ENCODE measurements around the gene SHTN1. TPM values are rescaled to one million over a fixed set of nuclear protein-coding genes. Genes with fewer than 3 reads are reported as not detected.

The SHTN1 gene
- polyA plus RNA-seq, 1 donor (not counting 4 experiments of a cell fraction or from before 2014, with no cell fraction given) = 21.3 TPM

- dilution Hi-C loops (cut with MboI; ENCODE audit: extremely low pct_ligation_motif_present, low sequenced_read_pairs) = no loop called here
These were observed 111.3 kb downstream of the SHTN1 start for GRCh38 chr10:116893686-116894037.

GRCh38 chr10:116892907-116893685 lies 111.9 kb downstream of the SHTN1 start:
- peaks cover 2% of the 10 kb centered on the region for H3K9me1 ChIP-seq (ENCODE audit: control insufficient read depth, extremely low read depth, insufficient read depth, low read length)
- no peak overlapping the region for H2AFZ ChIP-seq (ENCODE audit: control insufficient read depth, low read length)
- no peak overlapping the region for H3K4me2 ChIP-seq (ENCODE audit: control insufficient read depth, extremely low read depth, insufficient read depth, low read depth, low read length)
- no peak overlapping the region for H3K4me3 ChIP-seq (ENCODE audit: control insufficient read depth in 2 of 3, extremely low read depth in 1 of 3, insufficient read depth in 2 of 3, low read depth in 1 of 3, low read length in 3 of 3)
- H4K20me1 ChIP-seq (ENCODE audit: control insufficient read depth, extremely low read depth, insufficient read depth, low read length) = peaks cover 4% of the 10 kb centered on the region
- no peaks in the 10 kb centered on the region for H3K36me3 ChIP-seq (ENCODE audit: control insufficient read depth in 2 of 2, extremely low read depth in 1 of 2, insufficient read depth in 2 of 2, low read length in 2 of 2)
- no peaks in the 10 kb centered on the region for H3K27me3 ChIP-seq (ENCODE audit: control insufficient read depth, extremely low read depth, insufficient read depth, low read length)
- no peak for DNase-seq (ENCODE audit: low read depth, low spot score)
- H3K4me1 ChIP-seq (ENCODE audit: control insufficient read depth, extremely low read depth, insufficient read depth, low read length) = peaks cover 16% of the 10 kb centered on the region
- no peaks in the 10 kb centered on the region for H3K79me2 ChIP-seq (ENCODE audit: control insufficient read depth, insufficient read depth, low read length)
- no peak overlapping the region for H3K27ac ChIP-seq (ENCODE audit: control insufficient read depth, insufficient read depth, low read length)
- dilution Hi-C loops (cut with MboI; ENCODE audit: extremely low pct_ligation_motif_present, low sequenced_read_pairs) = no loop called here
- no peaks in the 10 kb centered on the region for H3K9me3 ChIP-seq (ENCODE audit: control insufficient read depth, low read depth, low read length)
- FAIRE-seq = no peak
- no peak overlapping the region for H3K9ac ChIP-seq (ENCODE audit: control insufficient read depth, extremely low read depth, insufficient read depth, low read length)
- TF ChIP-seq CTCF (optimal IDR thresholded peaks at IDR 0.05 in 1 of 3, IDR thresholded peaks at IDR 0.05 in 1 of 3, conservative IDR thresholded peaks at IDR 0.05 in 1 of 3; ENCODE audit: extremely low read depth in 1 of 3, insufficient read depth in 2 of 3, low read length in 3 of 3) (no peak), EZH2 (IDR thresholded peaks at IDR 0.05; ENCODE audit: low read length) (no peak)

More at GRCh38 chr10:116893686-116894037, 111.3 kb downstream of the SHTN1 start:
- DNase-seq (ENCODE audit: low read depth, low spot score) (no peak), FAIRE-seq (no peak)
- no peak overlapping the region for H3K4me3 ChIP-seq (ENCODE audit: control insufficient read depth in 2 of 3, extremely low read depth in 1 of 3, insufficient read depth in 2 of 3, low read depth in 1 of 3, low read length in 3 of 3)
- no peak overlapping the region for H2AFZ ChIP-seq (ENCODE audit: control insufficient read depth, low read length)
- H3K9ac ChIP-seq (ENCODE audit: control insufficient read depth, extremely low read depth, insufficient read depth, low read length) = no peak overlapping the region
- H3K4me2 ChIP-seq (ENCODE audit: control insufficient read depth, extremely low read depth, insufficient read depth, low read depth, low read length) = no peak overlapping the region
- H3K9me3 ChIP-seq (ENCODE audit: control insufficient read depth, low read depth, low read length) = no peaks in the 10 kb centered on the region
- no peaks in the 10 kb centered on the region for H3K79me2 ChIP-seq (ENCODE audit: control insufficient read depth, insufficient read depth, low read length)
- peaks cover 11% of the 10 kb centered on the region for H3K4me1 ChIP-seq (ENCODE audit: control insufficient read depth, extremely low read depth, insufficient read depth, low read length)
- no peaks in the 10 kb centered on the region for H3K27me3 ChIP-seq (ENCODE audit: control insufficient read depth, extremely low read depth, insufficient read depth, low read length)
- no peak overlapping the region for H3K27ac ChIP-seq (ENCODE audit: control insufficient read depth, insufficient read depth, low read length)
- H3K9me1 ChIP-seq (ENCODE audit: control insufficient read depth, extremely low read depth, insufficient read depth, low read length) = peaks cover 2% of the 10 kb centered on the region
- TF ChIP-seq EZH2 (IDR thresholded peaks at IDR 0.05; ENCODE audit: low read length) = no peak
- no peak for TF ChIP-seq CTCF (optimal IDR thresholded peaks at IDR 0.05 in 1 of 3, IDR thresholded peaks at IDR 0.05 in 1 of 3, conservative IDR thresholded peaks at IDR 0.05 in 1 of 3; ENCODE audit: extremely low read depth in 1 of 3, insufficient read depth in 2 of 3, low read length in 3 of 3)
- H3K36me3 ChIP-seq (ENCODE audit: control insufficient read depth in 2 of 2, extremely low read depth in 1 of 2, insufficient read depth in 2 of 2, low read length in 2 of 2) = no peaks in the 10 kb centered on the region
- no peaks in the 10 kb centered on the region for H4K20me1 ChIP-seq (ENCODE audit: control insufficient read depth, extremely low read depth, insufficient read depth, low read length)

All from keratinocyte (primary cell).